Glutamatergic neuron (in vitro differentiated cells): ENCODE results near the gene KANTR. TPM values are rescaled to one million over a fixed set of nuclear protein-coding genes. Genes with fewer than 3 reads are reported as not detected.

Experiments
- DNase-seq: peaks from one replicate; pipeline ENCODE4 v3.0.0; 2022
- H3K27ac Mint-ChIP-seq: one replicate; pipeline ENCODE4 v1.8.0; 2020; ENCODE audit warnings: mild to moderate bottlenecking, mixed read lengths, inconsistent platforms; ENCODE audit not compliant: unreplicated experiment
- H3K27me3 Mint-ChIP-seq: one replicate; pipeline ENCODE4 v1.8.0; 2020; ENCODE audit warnings: mild to moderate bottlenecking, moderate library complexity, mixed read lengths, inconsistent platforms; ENCODE audit not compliant: unreplicated experiment
- H3K36me3 Mint-ChIP-seq: one replicate; pipeline ENCODE4 v1.8.0; 2020; ENCODE audit warnings: mild to moderate bottlenecking, mixed read lengths, inconsistent platforms; ENCODE audit not compliant: unreplicated experiment
- H3K4me1 Mint-ChIP-seq: one replicate; pipeline ENCODE4 v1.8.0; 2020; ENCODE audit warnings: mild to moderate bottlenecking, low read depth, mixed read lengths, inconsistent platforms; ENCODE audit not compliant: unreplicated experiment
- H3K4me3 Mint-ChIP-seq: one replicate; pipeline ENCODE4 v1.8.0; 2020; ENCODE audit warnings: mild to moderate bottlenecking, mixed read lengths, inconsistent platforms; ENCODE audit not compliant: unreplicated experiment
- H3K9me3 Mint-ChIP-seq: one replicate; pipeline ENCODE4 v1.8.0; 2020; ENCODE audit warnings: mild to moderate bottlenecking, moderate library complexity, mixed read lengths, inconsistent platforms; ENCODE audit not compliant: unreplicated experiment
- total RNA-seq: library from RNA; stranded (reverse); fragmentation: NEBNext Ultra II Directional; extraction: Animal tissue kit (Norgen Biotek cat#: 25700); gene quantifications from one replicate; pipeline ENCODE4 v1.2.1, GENCODE V29; 2021; ENCODE audit not compliant: unreplicated experiment
- TF ChIP-seq, protein P1 (sequence below): fragments of 200-600 bp; sonication (generic); IDR thresholded peaks from one replicate; pipeline ENCODE4 v1.5.0; 2021; ENCODE audit not compliant: partially characterized antibody, unreplicated experiment

KANTR gene
- total RNA-seq, 1 donor from 2014 or later: 20.0 TPM

DNA sequence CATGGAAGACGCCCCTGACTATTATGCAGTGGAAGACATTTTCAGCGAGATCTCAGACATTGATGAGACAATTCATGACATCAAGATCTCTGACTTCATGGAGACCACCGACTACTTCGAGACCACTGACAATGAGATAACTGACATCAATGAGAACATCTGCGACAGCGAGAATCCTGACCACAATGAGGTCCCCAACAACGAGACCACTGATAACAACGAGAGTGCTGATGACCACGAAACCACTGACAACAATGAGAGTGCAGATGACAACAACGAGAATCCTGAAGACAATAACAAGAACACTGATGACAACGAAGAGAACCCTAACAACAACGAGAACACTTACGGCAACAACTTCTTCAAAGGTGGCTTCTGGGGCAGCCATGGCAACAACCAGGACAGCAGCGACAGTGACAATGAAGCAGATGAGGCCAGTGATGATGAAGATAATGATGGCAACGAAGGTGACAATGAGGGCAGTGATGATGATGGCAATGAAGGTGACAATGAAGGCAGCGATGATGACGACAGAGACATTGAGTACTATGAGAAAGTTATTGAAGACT, 8.2 kb upstream of the KANTR start:
- Mint-ChIP-seq H3K27me3 (peaks cover 7% of the 10 kb centered on the region), H3K27ac (no peak overlapping the region), H3K4me1 (peaks cover 2% of the 10 kb centered on the region), H3K36me3 (peaks cover 3% of the 10 kb centered on the region), H3K9me3 (peaks cover 6% of the 10 kb centered on the region), H3K4me3 (peak overlapping the region; percentile 14)
- DNase-seq: no peak
- TF ChIP-seq, protein P1, sequence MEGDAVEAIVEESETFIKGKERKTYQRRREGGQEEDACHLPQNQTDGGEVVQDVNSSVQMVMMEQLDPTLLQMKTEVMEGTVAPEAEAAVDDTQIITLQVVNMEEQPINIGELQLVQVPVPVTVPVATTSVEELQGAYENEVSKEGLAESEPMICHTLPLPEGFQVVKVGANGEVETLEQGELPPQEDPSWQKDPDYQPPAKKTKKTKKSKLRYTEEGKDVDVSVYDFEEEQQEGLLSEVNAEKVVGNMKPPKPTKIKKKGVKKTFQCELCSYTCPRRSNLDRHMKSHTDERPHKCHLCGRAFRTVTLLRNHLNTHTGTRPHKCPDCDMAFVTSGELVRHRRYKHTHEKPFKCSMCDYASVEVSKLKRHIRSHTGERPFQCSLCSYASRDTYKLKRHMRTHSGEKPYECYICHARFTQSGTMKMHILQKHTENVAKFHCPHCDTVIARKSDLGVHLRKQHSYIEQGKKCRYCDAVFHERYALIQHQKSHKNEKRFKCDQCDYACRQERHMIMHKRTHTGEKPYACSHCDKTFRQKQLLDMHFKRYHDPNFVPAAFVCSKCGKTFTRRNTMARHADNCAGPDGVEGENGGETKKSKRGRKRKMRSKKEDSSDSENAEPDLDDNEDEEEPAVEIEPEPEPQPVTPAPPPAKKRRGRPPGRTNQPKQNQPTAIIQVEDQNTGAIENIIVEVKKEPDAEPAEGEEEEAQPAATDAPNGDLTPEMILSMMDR: no peak

DNA sequence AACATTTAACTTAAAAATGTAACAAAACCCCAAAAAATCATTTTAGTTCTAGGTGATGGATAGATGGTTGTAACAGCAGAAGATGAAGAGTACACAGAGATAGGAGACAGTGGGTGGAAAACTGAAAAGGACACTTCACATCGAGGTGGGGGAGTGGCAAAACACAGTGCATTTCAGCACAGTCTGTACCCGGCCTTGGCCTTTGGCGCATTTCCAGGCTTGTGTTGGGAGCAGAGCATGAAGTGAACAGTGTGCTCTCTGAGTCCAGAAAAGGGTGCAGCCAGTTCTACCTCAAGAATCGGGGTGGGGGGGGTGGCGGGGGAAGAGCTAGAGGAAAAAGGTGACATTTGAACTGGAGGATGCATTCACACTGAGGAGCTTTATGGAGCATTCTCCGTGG, 7.5 kb upstream of the KANTR start:
- H3K4me1 Mint-ChIP-seq: no peaks in the 10 kb centered on the region
- H3K27ac Mint-ChIP-seq: no peak overlapping the region
- H3K9me3 Mint-ChIP-seq: peaks cover 6% of the 10 kb centered on the region
- H3K27me3 Mint-ChIP-seq: peaks cover 5% of the 10 kb centered on the region
- DNase-seq: no peak
- TF ChIP-seq, protein P1: no peak
- peaks cover 3% of the 10 kb centered on the region for H3K36me3 Mint-ChIP-seq
- H3K4me3 Mint-ChIP-seq: no peak overlapping the region

DNA sequence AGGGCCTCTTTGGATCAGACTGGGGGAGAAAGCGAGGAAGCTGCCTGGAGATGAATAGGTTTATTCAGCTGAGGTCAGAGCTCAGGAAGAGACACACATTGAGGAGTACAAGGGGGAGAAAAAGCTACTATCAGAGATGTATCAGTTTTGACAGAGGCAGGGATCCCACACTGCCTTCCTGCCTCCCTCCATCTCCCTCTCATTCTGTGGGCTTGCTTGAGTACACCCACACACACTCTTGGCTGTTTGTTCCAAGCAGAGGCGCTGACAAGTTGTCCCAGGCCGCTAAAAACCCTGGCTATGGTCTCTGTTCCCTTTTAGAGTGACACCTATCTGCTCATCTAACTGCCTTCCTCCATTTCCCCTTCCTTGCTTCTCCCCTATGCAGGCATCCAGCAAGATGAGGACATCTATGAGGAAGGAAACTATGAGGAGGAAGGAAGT, 6.5 kb upstream of the KANTR start:
- Mint-ChIP-seq H3K4me3 (peak overlapping the region; percentile 56), H3K27ac (peak overlapping the region; percentile 50)

DNA sequence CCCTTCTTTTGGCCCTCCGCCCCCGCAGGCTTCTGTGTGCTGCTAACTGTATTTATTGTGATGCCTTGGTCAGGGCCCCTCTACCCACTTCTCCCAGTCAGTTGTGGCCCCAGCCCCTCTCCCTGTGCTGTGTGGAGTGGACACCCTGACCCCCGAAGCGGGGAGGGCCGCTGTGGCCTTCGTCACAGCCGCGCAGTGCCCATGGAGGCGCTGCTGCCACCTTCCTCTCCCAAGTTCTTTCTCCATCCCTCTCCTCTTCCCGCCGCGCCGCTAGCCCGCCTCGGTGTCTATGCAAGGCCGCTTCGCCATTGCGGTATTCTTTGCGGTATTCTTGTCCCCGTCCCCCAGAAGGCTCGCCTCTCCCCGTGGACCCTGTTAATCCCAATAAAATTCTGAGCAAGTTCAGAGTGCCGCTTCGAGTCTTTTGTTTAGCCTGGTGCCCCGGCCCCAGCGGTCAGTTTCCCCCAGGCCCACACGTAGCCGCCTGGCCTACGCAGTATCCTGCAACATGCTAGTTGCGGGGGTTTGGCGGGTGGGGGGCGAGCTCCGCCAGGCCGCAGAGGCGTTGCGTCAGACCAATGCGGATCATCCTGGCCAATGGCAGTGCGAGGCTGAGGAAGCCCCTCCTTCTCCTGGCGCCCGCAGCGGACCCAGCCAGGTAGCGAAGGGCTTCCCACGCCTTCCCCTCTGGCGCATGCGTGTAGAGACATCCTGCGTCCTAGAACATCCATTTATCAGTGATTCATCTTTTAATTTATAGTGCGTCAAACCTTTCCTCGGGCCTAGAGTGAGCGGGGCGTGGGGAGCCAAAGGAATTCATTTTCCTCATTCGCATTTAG, 5.6 kb upstream of the KANTR start:
- H3K36me3 Mint-ChIP-seq: peaks cover 3% of the 10 kb centered on the region
- no peaks in the 10 kb centered on the region for H3K4me1 Mint-ChIP-seq
- H3K27me3 Mint-ChIP-seq: peaks cover 2% of the 10 kb centered on the region
- peak; percentile 82 for DNase-seq
- peak overlapping the region; percentile 97 for H3K27ac Mint-ChIP-seq
- H3K4me3 Mint-ChIP-seq: peak overlapping the region; percentile 97
- TF ChIP-seq, protein P1: no peak
- peaks cover 3% of the 10 kb centered on the region for H3K9me3 Mint-ChIP-seq

More for the DNA sequence above, 6.5 kb upstream of the KANTR start:
- TF ChIP-seq, protein P1: no peak
- Mint-ChIP-seq H3K36me3 (peaks cover 3% of the 10 kb centered on the region), H3K27me3 (peaks cover 3% of the 10 kb centered on the region), H3K9me3 (peaks cover 6% of the 10 kb centered on the region), H3K4me1 (no peaks in the 10 kb centered on the region)
- DNase-seq: no peak
